Measurements from ENCODE around the gene KHDRBS1. TPM values are rescaled to one million over a fixed set of nuclear protein-coding genes. Genes with fewer than 3 reads are reported as not detected.

The KHDRBS1 gene
- 71.3 and 98.8 TPM in 2 replicates for total RNA-seq

GRCh38 chr1:32013386-32014198, at the start of gene KHDRBS1:
TSS of gene KHDRBS1 (plus strand) at chr1:32013868. CDS start at chr1:32013996, 128 bp downstream.

GRCh38 chr1:32072622-32073298, 59.1 kb downstream of the KHDRBS1 start, which contains the start of gene TMEM39B:
TSS of gene TMEM39B (plus strand) at chr1:32072939. CDS start at chr1:32073048, 109 bp downstream.

Other genes with a start within 250 kb of the KHDRBS1 start
- gene ADGRB2, start 249.5 kb upstream of the KHDRBS1 start, total RNA-seq, result 1.3 and 1.4 TPM in 2 replicates
- gene SPOCD1, start 197.8 kb upstream of the KHDRBS1 start, total RNA-seq, result 4.4 and 5.6 TPM in 2 replicates
- 108 and 111 TPM in 2 replicates for gene PTP4A2, start 75.5 kb upstream of the KHDRBS1 start, total RNA-seq
- 3.0 and 4.8 TPM in 2 replicates for gene TMEM39B, start 59.1 kb downstream of the KHDRBS1 start, total RNA-seq
- 37.4 and 50.5 TPM in 2 replicates for gene KPNA6, start 94.2 kb downstream of the KHDRBS1 start, total RNA-seq
- gene TXLNA, start 165.8 kb downstream of the KHDRBS1 start, total RNA-seq, result 29.5 and 39.8 TPM in 2 replicates
- 19.6 and 19.9 TPM in 2 replicates for gene CCDC28B, start 186.7 kb downstream of the KHDRBS1 start, total RNA-seq
- gene IQCC, start 191.8 kb downstream of the KHDRBS1 start, total RNA-seq, result 1.9 and 3.5 TPM in 2 replicates
- not detected in 2 replicates for gene DCDC2B, start 195.2 kb downstream of the KHDRBS1 start, total RNA-seq
- gene TMEM234, start 208.5 kb downstream of the KHDRBS1 start, total RNA-seq, result 14.5 and 15.7 TPM in 2 replicates
- 355 and 383 TPM in 2 replicates for gene EIF3I, start 208.5 kb downstream of the KHDRBS1 start, total RNA-seq
- not detected in 2 replicates for gene FAM167B, start 233.4 kb downstream of the KHDRBS1 start, total RNA-seq
- 0.37 and 2.5 TPM in 2 replicates for gene LCK, start 237.4 kb downstream of the KHDRBS1 start, total RNA-seq